H9 (cell line): ENCODE data around the gene SCEL. TPM values are rescaled to one million over a fixed set of nuclear protein-coding genes. Genes with fewer than 3 reads are reported as not detected.
A peak's percentile ranks its signal among the peaks of the same experiment; 100 is the strongest.

ENCODE experiments used
- DNase-seq: peaks from one replicate; pipeline ENCODE4 v3.0.0-alpha.2; 2017
- H2AFZ ChIP-seq: one replicate; pipeline ENCODE4 v1.6.1; 2013; ENCODE audit warnings: mild to moderate bottlenecking, low read length, control low read depth, moderate library complexity
- H2AK5ac ChIP-seq: 2 replicates; pipeline ENCODE4 v1.6.1; 2013; ENCODE audit warnings: low read length, control low read depth, mixed read lengths; ENCODE audit not compliant: insufficient read length
- H2BK120ac ChIP-seq: one replicate; pipeline ENCODE4 v1.6.1; 2013; ENCODE audit warnings: low read depth, mild to moderate bottlenecking, low read length, control low read depth, inconsistent platforms; ENCODE audit not compliant: poor library complexity, severe bottlenecking
- H2BK12ac ChIP-seq: 2 replicates; pipeline ENCODE4 v1.6.1; 2013; ENCODE audit warnings: low read length, control low read depth, mixed read lengths, low read depth; ENCODE audit not compliant: insufficient read length
- H2BK15ac ChIP-seq: 2 replicates; pipeline ENCODE4 v1.6.1; 2013; ENCODE audit warnings: low read depth, low read length, control low read depth
- H2BK20ac ChIP-seq: one replicate; pipeline ENCODE4 v1.6.1; 2013; ENCODE audit warnings: low read depth, mild to moderate bottlenecking, low read length, control low read depth, inconsistent platforms; ENCODE audit not compliant: poor library complexity, severe bottlenecking
- H2BK5ac ChIP-seq: 2 replicates; pipeline ENCODE4 v1.6.1; 2013; ENCODE audit warnings: low read length, control low read depth, mixed read lengths; ENCODE audit not compliant: insufficient read length
- H3K14ac ChIP-seq: 2 replicates; pipeline ENCODE4 v1.6.1; 2013; ENCODE audit warnings: low read length, control low read depth; ENCODE audit not compliant: insufficient read depth
- H3K18ac ChIP-seq: 2 replicates; pipeline ENCODE4 v1.6.1; 2013; ENCODE audit warnings: low read depth, mild to moderate bottlenecking, mixed read lengths, low read length, control low read depth; ENCODE audit not compliant: insufficient read length
- H3K23ac ChIP-seq: 2 replicates; pipeline ENCODE4 v1.6.1; 2013; ENCODE audit warnings: low read length, control low read depth, mixed read lengths, low read depth; ENCODE audit not compliant: insufficient read length
- H3K23me2 ChIP-seq: 2 replicates; pipeline ENCODE4 v1.6.1; 2013; ENCODE audit warnings: low read depth, mild to moderate bottlenecking, mixed read lengths, low read length, control low read depth; ENCODE audit not compliant: insufficient read length, poor library complexity, severe bottlenecking
- H3K27ac ChIP-seq: 2 replicates; pipeline ENCODE4 v1.5.1; 2013; ENCODE audit warnings: low read length, control low read depth, mixed read lengths, low read depth; ENCODE audit not compliant: insufficient read length
- H3K27me3 ChIP-seq: 2 replicates; pipeline ENCODE4 v1.6.1; 2013; ENCODE audit warnings: low read length, control low read depth, inconsistent platforms; ENCODE audit not compliant: insufficient read depth
- H3K4ac ChIP-seq: 2 replicates; pipeline ENCODE4 v1.6.1; 2013; ENCODE audit warnings: low read depth, mild to moderate bottlenecking, control low read depth, inconsistent platforms, low read length, moderate library complexity
- H3K4me1 ChIP-seq: 2 replicates; pipeline ENCODE4 v1.6.1; 2013; ENCODE audit warnings: low read length, control low read depth, inconsistent platforms; ENCODE audit not compliant: insufficient read depth
- H3K4me2 ChIP-seq: 2 replicates; pipeline ENCODE4 v1.6.1; 2013; ENCODE audit warnings: low read length, control low read depth, mixed read lengths; ENCODE audit not compliant: insufficient read length, insufficient read depth
- H3K56ac ChIP-seq: 2 replicates; pipeline ENCODE4 v1.6.1; 2013; ENCODE audit warnings: low read depth, mild to moderate bottlenecking, mixed read lengths, low read length, control low read depth; ENCODE audit not compliant: insufficient read length
- H3K79me1 ChIP-seq: 2 replicates; pipeline ENCODE4 v1.6.1; 2013; ENCODE audit warnings: low read depth, mild to moderate bottlenecking, moderate library complexity, low read length, control low read depth, inconsistent platforms; ENCODE audit not compliant: insufficient read depth, poor library complexity, severe bottlenecking
- H3K79me2 ChIP-seq: 2 replicates; pipeline ENCODE4 v1.6.1; 2013; ENCODE audit warnings: low read length, control low read depth, inconsistent platforms; ENCODE audit not compliant: insufficient read depth
- H3K9ac ChIP-seq: 2 replicates; pipeline ENCODE4 v1.6.1; 2013; ENCODE audit warnings: low read length, control low read depth, mixed read lengths; ENCODE audit not compliant: insufficient read length; ENCODE audit errors: extremely low read depth
- H3K9me3 ChIP-seq: one replicate; pipeline ENCODE4 v1.6.1; 2013; ENCODE audit warnings: low read depth, low read length, inconsistent platforms; ENCODE audit not compliant: control insufficient read depth
- H3T11ph ChIP-seq: one replicate; pipeline ENCODE4 v1.6.1; 2013; ENCODE audit warnings: mild to moderate bottlenecking, low read length, control low read depth, inconsistent platforms
- H4K20me1 ChIP-seq: one replicate; pipeline ENCODE4 v1.6.1; 2013; ENCODE audit not compliant: control insufficient read depth, insufficient read length, insufficient read depth
- H4K5ac ChIP-seq: 2 replicates; pipeline ENCODE4 v1.6.1; 2013; ENCODE audit warnings: low read depth, mild to moderate bottlenecking, mixed read lengths, low read length, control low read depth; ENCODE audit not compliant: insufficient read length
- H4K8ac ChIP-seq: replicated peaks from 2 replicates; pipeline ENCODE4 v1.6.1; 2013; ENCODE audit warnings: low read length, control low read depth, mixed read lengths, low read depth; ENCODE audit not compliant: insufficient read length
- H4K91ac ChIP-seq: 2 replicates; pipeline ENCODE4 v1.6.1; 2013; ENCODE audit warnings: low read depth, mild to moderate bottlenecking, moderate library complexity, mixed read lengths, low read length, control low read depth; ENCODE audit not compliant: insufficient read length
- H3K27ac Mint-ChIP-seq, 3 experiments: 2 replicates in 2 of 3; 3 replicates in 1 of 3; pipeline ENCODE4 v1.8.0; 2020 to 2021; ENCODE audit warnings: mixed read lengths in 3 of 3, mild to moderate bottlenecking in 1 of 3, moderate library complexity in 1 of 3
- H3K27me3 Mint-ChIP-seq: 2 replicates; pipeline ENCODE4 v1.8.0; 2021; ENCODE audit warnings: low read depth, mild to moderate bottlenecking, moderate library complexity, mixed read lengths
- H3K36me3 Mint-ChIP-seq, 3 experiments: 2 replicates in 2 of 3; 3 replicates in 1 of 3; pipeline ENCODE4 v1.8.0; 2020 to 2021; ENCODE audit warnings: low read depth in 3 of 3, mixed read lengths in 3 of 3; ENCODE audit not compliant: insufficient read depth in 1 of 3
- H3K4me1 Mint-ChIP-seq, 2 experiments: 2 replicates each; pipeline ENCODE4 v1.8.0; 2020; ENCODE audit warnings: mixed read lengths in 2 of 2
- H3K4me3 Mint-ChIP-seq, 2 experiments: 2 replicates in 1 of 2; 3 replicates in 1 of 2; pipeline ENCODE4 v1.8.0; 2020 to 2021; ENCODE audit warnings: mild to moderate bottlenecking in 2 of 2, mixed read lengths in 2 of 2, moderate library complexity in 1 of 2
- H3K9me3 Mint-ChIP-seq, 2 experiments: 2 replicates in 1 of 2; 3 replicates in 1 of 2; pipeline ENCODE4 v1.8.0; 2020; ENCODE audit warnings: mild to moderate bottlenecking in 2 of 2, mixed read lengths in 2 of 2, moderate library complexity in 1 of 2
- WGBS: extraction: QIAGEN DNeasy Blood & Tissue Kit; methylation state at CpG from one replicate; pipeline ENCODE4 v1.1.7; 2013; ENCODE audit warnings: missing lambda C conversion rate, low lambda C conversion rate, mixed read lengths; ENCODE audit not compliant: insufficient read length; ENCODE audit errors: extremely low coverage; 5-methylcytosine and 5-hydroxymethylcytosine counted together
- total RNA-seq: library from RNA; stranded (reverse); gene quantifications from 2 replicates; pipeline ENCODE4 v1.2.1, GENCODE V29; 2021
- TF ChIP-seq, protein P1 (sequence below): fragments of 200-600 bp; sonication (generic); conservative IDR thresholded peaks from 3 replicates; pipeline ENCODE4 v1.8.0; 2021; ENCODE audit warnings: antibody characterized with exemption, mild to moderate bottlenecking

Gene SCEL
- total RNA-seq, 1 experiment from 2014 or later = not detected

DNA sequence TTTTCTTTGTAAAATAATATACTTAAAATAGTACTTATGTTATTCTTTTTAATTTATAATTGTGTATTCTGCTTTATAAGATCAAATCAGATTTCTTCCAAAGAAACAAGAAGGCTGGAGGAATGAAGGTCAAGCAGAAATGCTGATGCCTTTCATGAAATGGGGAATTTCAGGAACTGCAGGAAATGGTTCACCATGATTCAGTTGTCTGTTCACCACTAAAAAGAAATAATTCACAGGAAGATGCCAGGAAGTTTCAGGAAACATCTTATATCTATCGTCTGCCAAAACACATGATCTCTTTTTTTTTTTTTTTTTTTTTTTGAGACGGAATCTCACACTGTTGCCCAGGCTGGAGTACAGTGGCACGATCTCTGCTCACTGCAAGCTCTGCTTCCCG, 15.7 kb upstream of the SCEL start:
- Histone ChIP-seq H3K23ac (no peak overlapping the region), H4K20me1 (no peaks in the 10 kb centered on the region), H2BK12ac (no peak overlapping the region), H3K9ac (no peak overlapping the region), H3K18ac (no peak overlapping the region), H4K91ac (no peak overlapping the region), H2BK15ac (no peak overlapping the region), H2AFZ (no peak overlapping the region), H4K5ac (no peak overlapping the region), H3K79me2 (no peaks in the 10 kb centered on the region), H3K14ac (no peak overlapping the region), H3K4me2 (no peak overlapping the region), H2BK120ac (no peak overlapping the region), H3K56ac (no peak overlapping the region), H2BK5ac (no peak overlapping the region), H4K8ac (no peak overlapping the region), H3K79me1 (no peaks in the 10 kb centered on the region), H3K4me1 (no peaks in the 10 kb centered on the region), H3K4ac (no peak overlapping the region), H2AK5ac (no peak overlapping the region), H3K27ac (no peak overlapping the region), H3K23me2 (no peaks in the 10 kb centered on the region), H3T11ph (no peak overlapping the region), H2BK20ac (no peak overlapping the region), H3K9me3 (no peaks in the 10 kb centered on the region), H3K27me3 (no peaks in the 10 kb centered on the region)
- H3K9me3 Mint-ChIP-seq = peaks cover 0 to 3% of the 10 kb centered on the region in 2 experiments; a peak in 1 of 5 replicates
- H3K27ac Mint-ChIP-seq = peak overlapping the region in 1 of 3 experiments; percentile 90; a peak in 1 of 7 replicates
- TF ChIP-seq, protein P1, sequence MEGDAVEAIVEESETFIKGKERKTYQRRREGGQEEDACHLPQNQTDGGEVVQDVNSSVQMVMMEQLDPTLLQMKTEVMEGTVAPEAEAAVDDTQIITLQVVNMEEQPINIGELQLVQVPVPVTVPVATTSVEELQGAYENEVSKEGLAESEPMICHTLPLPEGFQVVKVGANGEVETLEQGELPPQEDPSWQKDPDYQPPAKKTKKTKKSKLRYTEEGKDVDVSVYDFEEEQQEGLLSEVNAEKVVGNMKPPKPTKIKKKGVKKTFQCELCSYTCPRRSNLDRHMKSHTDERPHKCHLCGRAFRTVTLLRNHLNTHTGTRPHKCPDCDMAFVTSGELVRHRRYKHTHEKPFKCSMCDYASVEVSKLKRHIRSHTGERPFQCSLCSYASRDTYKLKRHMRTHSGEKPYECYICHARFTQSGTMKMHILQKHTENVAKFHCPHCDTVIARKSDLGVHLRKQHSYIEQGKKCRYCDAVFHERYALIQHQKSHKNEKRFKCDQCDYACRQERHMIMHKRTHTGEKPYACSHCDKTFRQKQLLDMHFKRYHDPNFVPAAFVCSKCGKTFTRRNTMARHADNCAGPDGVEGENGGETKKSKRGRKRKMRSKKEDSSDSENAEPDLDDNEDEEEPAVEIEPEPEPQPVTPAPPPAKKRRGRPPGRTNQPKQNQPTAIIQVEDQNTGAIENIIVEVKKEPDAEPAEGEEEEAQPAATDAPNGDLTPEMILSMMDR = no peak
- DNase-seq = no peak
- no peaks in the 10 kb centered on the region for H3K27me3 Mint-ChIP-seq
- no CpG with 5 or more reads among the region's 4 CpGs for WGBS
- H3K4me3 Mint-ChIP-seq = no peak overlapping the region
- no peaks in the 10 kb centered on the region for H3K36me3 Mint-ChIP-seq
- peaks cover 18 to 21% of the 10 kb centered on the region in 2 experiments for H3K4me1 Mint-ChIP-seq
